H1 (cell line): ENCODE data around the gene HTATSF1. TPM values are rescaled to one million over a fixed set of nuclear protein-coding genes. Genes with fewer than 3 reads are reported as not detected.

ENCODE experiments used
- CEBPB ChIP-seq: IDR thresholded peaks from 2 replicates; pipeline ENCODE4 v1.6.1; 2012; ENCODE audit warnings: low read depth, low read length
- E2F6 ChIP-seq: IDR thresholded peaks from 2 replicates; pipeline ENCODE4 v1.6.1; 2012; ENCODE audit warnings: inconsistent platforms
- HDAC2 ChIP-seq, 2 experiments: fragments of 300-600 bp in 1 of 2; sonication (generic) in 1 of 2; IDR thresholded peaks; 2 replicates each; pipeline ENCODE4 v1.6.1; 2011 to 2012; ENCODE audit warnings: low read depth in 2 of 2, low read length in 2 of 2, mild to moderate bottlenecking in 2 of 2, moderate library complexity in 2 of 2, borderline replicate concordance in 1 of 2, inconsistent platforms in 1 of 2
- TCF12 ChIP-seq: IDR thresholded peaks from 2 replicates; pipeline ENCODE4 v1.6.1; 2011; ENCODE audit warnings: low read depth, mild to moderate bottlenecking, low read length
- polyA plus RNA-seq, 7 experiments: library from polyadenylated mRNA; depleted of rRNA in 3 of 7; stranded (reverse) in 5 of 7; unstranded in 2 of 7; fragments of >200 nt in 5 of 7; fragments of 200-250 nt in 2 of 7; gene quantifications; 1 replicate in 5 of 7; 2 replicates in 1 of 7; 4 replicates in 1 of 7; pipeline versions ENCODE4 v1.2.1 to v1.2.3, GENCODE V29; 2011 to 2013; ENCODE audit warnings: missing spikeins in 2 of 7, mixed read lengths in 2 of 7
- total RNA-seq: library from RNA; stranded (reverse); fragmentation: NEBNext Ultra II Directional; extraction: Animal tissue kit (Norgen Biotek cat#: 25700); gene quantifications from 2 replicates; pipeline ENCODE4 v1.2.1, GENCODE V29; 2021

The HTATSF1 gene
- total and polyA plus RNA-seq, 2 of the 8 experiments (the other 6 are each of a cell fraction or from before 2014, with no cell fraction given) = 1.2 to 49.3 TPM

DNA sequence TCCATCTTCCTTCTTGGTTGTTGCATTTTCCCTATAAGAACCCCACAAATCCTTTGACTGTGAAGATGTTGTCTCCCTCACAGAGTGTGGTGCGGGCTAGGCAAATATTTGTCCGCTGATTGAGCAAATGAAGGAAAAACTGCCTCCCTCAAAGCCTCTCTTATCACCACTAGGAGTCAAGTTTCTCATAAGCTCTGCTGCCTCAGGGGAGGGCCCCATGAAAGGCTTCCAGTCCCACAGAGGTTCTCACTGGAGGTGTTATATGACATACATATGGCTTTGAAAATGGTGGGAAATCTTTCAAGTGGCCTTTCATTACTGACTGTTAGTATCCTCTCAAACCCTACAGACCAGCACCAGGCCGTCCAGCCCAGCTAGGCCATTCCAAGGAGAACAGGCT lies 43.9 kb downstream of the HTATSF1 start (continued):
- no peak for TF ChIP-seq TCF12
- TF ChIP-seq CEBPB = no peak
- no peak for TF ChIP-seq HDAC2 (IDR thresholded peaks at IDR 0.05; ENCODE audit: borderline replicate concordance in 1 of 2, low read depth in 2 of 2, low read length in 2 of 2)
- no peak for TF ChIP-seq E2F6
- TF ChIP-seq, all 59 proteins: peak for 0
